NT2/D1 (cell line): ENCODE data around the gene PYM1.

ENCODE experiments used
- SUZ12 ChIP-seq: IDR thresholded peaks from 2 replicates; pipeline ENCODE4 v1.6.1; 2011; ENCODE audit not compliant: insufficient read length, insufficient read depth; ENCODE audit errors: extremely low read depth
- YY1 ChIP-seq: IDR thresholded peaks from 2 replicates; pipeline ENCODE4 v1.6.1; 2011; ENCODE audit not compliant: insufficient read length, insufficient read depth

- TF ChIP-seq YY1 (no peak), SUZ12 (no peak)
These were observed 38.3 kb upstream of the PYM1 start, which contains the start of gene PMEL for GRCh38 chr12:55965941-55966407.
